Ishikawa (cell line): ENCODE results near the gene PRDM12.

Experiments used
- EGR1 ChIP-seq: IDR thresholded peaks from 2 replicates; pipeline ENCODE4 v1.6.1; 2012
- EP300 ChIP-seq: IDR thresholded peaks from 2 replicates; pipeline ENCODE4 v1.6.1; 2012; ENCODE audit warnings: borderline replicate concordance
- FOXM1 ChIP-seq: IDR thresholded peaks from 2 replicates; pipeline ENCODE4 v1.6.1; 2012; ENCODE audit warnings: low read depth, borderline replicate concordance
- NFIC ChIP-seq: IDR thresholded peaks from 2 replicates; pipeline ENCODE4 v1.6.1; 2012
- RAD21 ChIP-seq: IDR thresholded peaks from 2 replicates; pipeline ENCODE4 v1.6.1; 2012; ENCODE audit warnings: low read depth
- TAF1 ChIP-seq: IDR thresholded peaks from 2 replicates; pipeline ENCODE4 v1.6.1; 2012; ENCODE audit warnings: low read depth, mild to moderate bottlenecking
- YY1 ChIP-seq: IDR thresholded peaks from 2 replicates; pipeline ENCODE4 v1.6.1; 2012; ENCODE audit warnings: low read depth
- TF ChIP-seq, protein P1 (sequence below): IDR thresholded peaks from 2 replicates; pipeline ENCODE4 v1.6.1; 2012; ENCODE audit warnings: low read depth, mild to moderate bottlenecking

- TF ChIP-seq, protein P1, sequence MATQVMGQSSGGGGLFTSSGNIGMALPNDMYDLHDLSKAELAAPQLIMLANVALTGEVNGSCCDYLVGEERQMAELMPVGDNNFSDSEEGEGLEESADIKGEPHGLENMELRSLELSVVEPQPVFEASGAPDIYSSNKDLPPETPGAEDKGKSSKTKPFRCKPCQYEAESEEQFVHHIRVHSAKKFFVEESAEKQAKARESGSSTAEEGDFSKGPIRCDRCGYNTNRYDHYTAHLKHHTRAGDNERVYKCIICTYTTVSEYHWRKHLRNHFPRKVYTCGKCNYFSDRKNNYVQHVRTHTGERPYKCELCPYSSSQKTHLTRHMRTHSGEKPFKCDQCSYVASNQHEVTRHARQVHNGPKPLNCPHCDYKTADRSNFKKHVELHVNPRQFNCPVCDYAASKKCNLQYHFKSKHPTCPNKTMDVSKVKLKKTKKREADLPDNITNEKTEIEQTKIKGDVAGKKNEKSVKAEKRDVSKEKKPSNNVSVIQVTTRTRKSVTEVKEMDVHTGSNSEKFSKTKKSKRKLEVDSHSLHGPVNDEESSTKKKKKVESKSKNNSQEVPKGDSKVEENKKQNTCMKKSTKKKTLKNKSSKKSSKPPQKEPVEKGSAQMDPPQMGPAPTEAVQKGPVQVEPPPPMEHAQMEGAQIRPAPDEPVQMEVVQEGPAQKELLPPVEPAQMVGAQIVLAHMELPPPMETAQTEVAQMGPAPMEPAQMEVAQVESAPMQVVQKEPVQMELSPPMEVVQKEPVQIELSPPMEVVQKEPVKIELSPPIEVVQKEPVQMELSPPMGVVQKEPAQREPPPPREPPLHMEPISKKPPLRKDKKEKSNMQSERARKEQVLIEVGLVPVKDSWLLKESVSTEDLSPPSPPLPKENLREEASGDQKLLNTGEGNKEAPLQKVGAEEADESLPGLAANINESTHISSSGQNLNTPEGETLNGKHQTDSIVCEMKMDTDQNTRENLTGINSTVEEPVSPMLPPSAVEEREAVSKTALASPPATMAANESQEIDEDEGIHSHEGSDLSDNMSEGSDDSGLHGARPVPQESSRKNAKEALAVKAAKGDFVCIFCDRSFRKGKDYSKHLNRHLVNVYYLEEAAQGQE, result no peak
- TF ChIP-seq YY1 (no peak), NFIC (no peak), EP300 (no peak), TAF1 (no peak), EGR1 (no peak), RAD21 (no peak), FOXM1 (no peak)
Observed at GRCh38 chr9:130663258-130663976, 977 bp upstream of the PRDM12 start.
